Activated T-cell treated with anti-CD3 and anti-CD28 coated beads, Interleukin-2, amount 50 U/mL, for 24 hours (primary cell): ENCODE measurements around the gene FN1.
"Not testable (repeated sequence)": the region's sequence is repeated elsewhere in the genome, so short reads cannot be mapped to it uniquely, and the experiment has no call there.

Source experiments
- DNase-seq: peaks from one replicate; pipeline ENCODE4 v3.0.0-alpha.2; 2020
- H3K27ac Mint-ChIP-seq: 2 replicates; pipeline ENCODE4 v1.8.0; 2020; ENCODE audit warnings: mild to moderate bottlenecking, mixed read lengths
- H3K27me3 Mint-ChIP-seq: 2 replicates; pipeline ENCODE4 v1.8.0; 2020; ENCODE audit warnings: mixed read lengths
- H3K36me3 Mint-ChIP-seq: 2 replicates; pipeline ENCODE4 v1.8.0; 2020; ENCODE audit warnings: low read depth, mixed read lengths
- H3K4me1 Mint-ChIP-seq: 2 replicates; pipeline ENCODE4 v1.8.0; 2020; ENCODE audit warnings: low read depth, mixed read lengths
- H3K4me3 Mint-ChIP-seq: 2 replicates; pipeline ENCODE4 v1.8.0; 2020; ENCODE audit warnings: mild to moderate bottlenecking, moderate library complexity, mixed read lengths
- H3K9me3 Mint-ChIP-seq: 2 replicates; pipeline ENCODE4 v1.8.0; 2020; ENCODE audit warnings: mixed read lengths

Gene FN1

GRCh38 chr2:215419769-215420470, 15.9 kb downstream of the FN1 start:
- Mint-ChIP-seq H3K27ac (no peak overlapping the region), H3K4me3 (no peak overlapping the region), H3K27me3 (peaks cover 61% of the 10 kb centered on the region), H3K9me3 (no peaks in the 10 kb centered on the region), H3K36me3 (no peaks in the 10 kb centered on the region), H3K4me1 (no peaks in the 10 kb centered on the region)
- DNase-seq = no peak

GRCh38 chr2:215419113-215419512, 16.8 kb downstream of the FN1 start:
- no peak overlapping the region for H3K27ac Mint-ChIP-seq
- no peak for DNase-seq
- no peak overlapping the region for H3K4me3 Mint-ChIP-seq
- no peaks in the 10 kb centered on the region for H3K9me3 Mint-ChIP-seq
- H3K27me3 Mint-ChIP-seq = peaks cover 62% of the 10 kb centered on the region
- no peaks in the 10 kb centered on the region for H3K36me3 Mint-ChIP-seq
- H3K4me1 Mint-ChIP-seq = no peaks in the 10 kb centered on the region

- no peak for DNase-seq
- H3K27ac Mint-ChIP-seq = no peak overlapping the region
- H3K4me3 Mint-ChIP-seq = no peak overlapping the region
- no peaks in the 10 kb centered on the region for H3K9me3 Mint-ChIP-seq
- H3K4me1 Mint-ChIP-seq = no peaks in the 10 kb centered on the region
- peaks cover 62% of the 10 kb centered on the region for H3K27me3 Mint-ChIP-seq
- H3K36me3 Mint-ChIP-seq = no peaks in the 10 kb centered on the region
Observed at GRCh38 chr2:215418064-215418963, 17.6 kb downstream of the FN1 start.

DNA sequence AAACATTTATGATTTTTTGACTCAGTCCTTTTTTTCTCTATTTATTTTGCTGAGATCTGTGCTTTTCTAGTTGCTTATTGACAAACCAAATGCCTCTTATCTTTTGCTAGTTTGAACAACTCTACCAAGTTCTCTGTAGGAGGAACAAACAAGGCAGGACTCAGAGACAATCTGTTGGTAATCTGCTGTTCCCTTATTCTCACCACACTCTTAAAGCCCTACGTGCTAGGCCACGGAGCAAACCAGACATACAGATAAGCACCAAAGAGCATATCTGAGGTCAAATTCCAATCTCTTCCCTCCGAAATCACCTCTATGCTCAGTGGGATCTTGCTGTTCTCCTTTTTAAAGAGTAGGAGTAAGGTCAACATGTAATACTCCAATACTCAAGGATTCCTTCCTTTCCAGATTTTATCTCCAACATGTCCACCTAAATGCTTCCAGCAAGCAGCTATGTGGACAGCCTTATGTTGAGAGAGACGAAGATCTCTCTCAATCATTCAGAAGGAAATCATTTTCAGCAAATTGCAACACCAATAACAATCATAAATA, 18.4 kb downstream of the FN1 start:
- Mint-ChIP-seq H3K4me1 (no peaks in the 10 kb centered on the region), H3K4me3 (no peak overlapping the region), H3K36me3 (no peaks in the 10 kb centered on the region), H3K27me3 (peaks cover 58% of the 10 kb centered on the region), H3K27ac (no peak overlapping the region), H3K9me3 (no peaks in the 10 kb centered on the region)
- DNase-seq = no peak

DNA sequence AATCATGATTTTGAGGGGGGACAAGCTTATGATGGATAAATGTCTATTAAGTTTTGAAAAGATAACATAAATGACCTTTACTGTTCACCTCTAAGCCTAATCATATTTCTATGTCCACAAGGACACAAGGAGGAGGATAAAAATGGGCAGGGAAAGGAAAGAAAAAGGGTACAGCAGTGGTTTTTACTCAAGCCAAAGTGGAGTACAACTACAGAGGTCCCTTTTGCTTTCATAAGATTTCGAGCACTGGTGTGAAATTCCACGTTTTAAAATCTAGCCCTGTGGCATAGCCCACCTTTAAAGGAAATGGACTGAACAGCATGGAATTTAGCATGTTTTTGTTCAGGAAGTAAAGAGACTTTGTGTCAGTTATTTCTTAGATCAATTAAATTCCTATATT, 19.2 kb downstream of the FN1 start:
- Mint-ChIP-seq H3K27ac (no peak overlapping the region), H3K9me3 (no peaks in the 10 kb centered on the region), H3K27me3 (peaks cover 54% of the 10 kb centered on the region), H3K4me3 (no peak overlapping the region), H3K4me1 (no peaks in the 10 kb centered on the region), H3K36me3 (no peaks in the 10 kb centered on the region)
- no peak for DNase-seq

- H3K27ac Mint-ChIP-seq = no peak overlapping the region
- H3K4me1 Mint-ChIP-seq = peaks cover 3% of the 10 kb centered on the region
- H3K27me3 Mint-ChIP-seq = peaks cover 49% of the 10 kb centered on the region
- H3K4me3 Mint-ChIP-seq = no peak overlapping the region
- no peaks in the 10 kb centered on the region for H3K9me3 Mint-ChIP-seq
- DNase-seq = no peak
- H3K36me3 Mint-ChIP-seq = no peaks in the 10 kb centered on the region
Observed at GRCh38 chr2:215415820-215416577, 19.9 kb downstream of the FN1 start.

DNA sequence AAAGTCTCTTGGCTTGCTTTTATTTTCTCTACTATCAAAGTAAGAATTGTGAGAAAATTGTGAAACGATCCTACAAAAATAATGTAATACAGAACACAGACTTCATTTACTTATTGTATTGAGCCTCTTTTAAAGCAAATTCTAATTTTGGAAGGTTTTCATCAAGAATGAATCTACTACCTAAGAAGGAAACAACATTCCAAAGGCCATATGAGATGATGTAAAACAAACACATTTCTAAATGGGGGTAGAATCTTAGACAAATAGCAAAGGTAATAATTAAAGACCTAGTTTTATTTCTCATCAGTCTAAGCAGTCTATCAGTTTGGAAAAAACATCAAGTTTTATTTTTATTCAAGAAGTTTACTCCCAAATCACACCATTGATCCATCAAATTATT, 20.6 kb downstream of the FN1 start:
- peaks cover 44% of the 10 kb centered on the region for H3K27me3 Mint-ChIP-seq
- H3K4me1 Mint-ChIP-seq = peaks cover 6% of the 10 kb centered on the region
- H3K9me3 Mint-ChIP-seq = peaks cover 2% of the 10 kb centered on the region

DNA sequence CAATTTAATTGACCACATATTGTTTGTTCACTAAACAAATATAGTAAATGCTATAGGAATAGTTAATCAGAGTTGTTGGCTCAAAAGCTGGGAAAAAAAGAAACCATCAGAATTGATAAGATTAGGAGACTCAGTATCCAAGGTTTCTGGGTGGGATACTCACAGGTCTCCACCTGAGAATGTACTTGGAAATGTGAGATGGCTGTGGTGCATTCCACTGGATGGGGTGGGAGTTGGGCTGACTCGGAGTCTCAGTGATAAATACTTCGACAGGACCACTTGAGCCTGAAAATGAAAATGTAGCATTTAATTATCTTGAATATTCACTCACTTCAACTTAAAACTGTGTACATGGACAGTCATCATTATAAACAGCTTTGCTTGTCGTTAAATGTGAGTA, 21.2 kb downstream of the FN1 start:
- H3K27ac Mint-ChIP-seq = no peak overlapping the region
- peaks cover 46% of the 10 kb centered on the region for H3K27me3 Mint-ChIP-seq
- no peaks in the 10 kb centered on the region for H3K36me3 Mint-ChIP-seq
- DNase-seq = no peak
- H3K4me1 Mint-ChIP-seq = peaks cover 8% of the 10 kb centered on the region
- H3K4me3 Mint-ChIP-seq = no peak overlapping the region
- peaks cover 2% of the 10 kb centered on the region for H3K9me3 Mint-ChIP-seq

More for the DNA sequence above, 20.6 kb downstream of the FN1 start:
- no peak for DNase-seq
- Mint-ChIP-seq H3K27ac (no peak overlapping the region), H3K36me3 (no peaks in the 10 kb centered on the region), H3K4me3 (no peak overlapping the region)

- peaks cover 2% of the 10 kb centered on the region for H3K9me3 Mint-ChIP-seq
- no peaks in the 10 kb centered on the region for H3K36me3 Mint-ChIP-seq
- no peak overlapping the region for H3K27ac Mint-ChIP-seq
- H3K4me3 Mint-ChIP-seq = no peak overlapping the region
- H3K27me3 Mint-ChIP-seq = peaks cover 48% of the 10 kb centered on the region
- DNase-seq = no peak
- peaks cover 15% of the 10 kb centered on the region for H3K4me1 Mint-ChIP-seq
Observed at GRCh38 chr2:215413974-215414373, 21.9 kb downstream of the FN1 start.

GRCh38 chr2:215413484-215413777, 22.4 kb downstream of the FN1 start:
- peaks cover 2% of the 10 kb centered on the region for H3K9me3 Mint-ChIP-seq
- no peak for DNase-seq
- peaks cover 16% of the 10 kb centered on the region for H3K4me1 Mint-ChIP-seq
- no peak overlapping the region for H3K4me3 Mint-ChIP-seq
- H3K27ac Mint-ChIP-seq = no peak overlapping the region
- H3K27me3 Mint-ChIP-seq = peaks cover 48% of the 10 kb centered on the region
- H3K36me3 Mint-ChIP-seq = no peaks in the 10 kb centered on the region

DNA sequence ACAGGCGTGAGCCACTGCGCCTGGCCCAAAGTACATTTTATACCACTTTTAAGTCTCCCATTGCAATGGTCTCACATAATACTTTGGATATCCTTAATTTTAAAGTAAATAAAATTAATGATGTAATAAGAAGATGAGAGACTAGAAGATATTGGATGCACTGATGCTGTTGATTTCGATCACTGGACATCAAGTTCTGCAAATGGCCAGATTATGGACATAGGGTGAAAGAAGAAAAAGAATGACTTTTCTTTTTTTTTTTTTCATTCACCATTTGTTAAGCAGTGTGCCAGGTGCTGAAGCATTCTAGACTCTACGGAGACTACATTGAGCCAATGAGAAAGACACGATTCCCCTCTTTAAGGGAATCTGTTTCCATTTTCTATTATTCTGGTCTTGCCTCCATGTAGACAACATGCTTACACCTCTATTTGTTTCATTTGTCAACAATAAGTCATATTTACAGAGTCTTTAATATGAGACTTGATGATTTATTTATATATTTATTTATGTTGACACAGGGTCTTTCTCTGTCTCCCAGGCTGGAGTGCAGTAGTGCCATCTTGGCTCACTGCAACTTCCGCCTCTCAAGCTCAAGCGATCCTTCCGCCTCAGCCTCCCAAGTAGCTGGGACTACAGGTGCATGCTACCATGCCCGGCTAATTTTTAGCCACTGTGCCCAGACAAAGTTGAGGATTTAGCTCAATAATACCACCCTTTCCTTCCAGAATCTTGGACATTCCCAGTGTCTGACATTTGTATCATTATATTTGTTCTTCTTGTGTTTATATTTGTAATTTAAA, 23.7 kb downstream of the FN1 start:
- Mint-ChIP-seq H3K9me3 (peaks cover 2% of the 10 kb centered on the region), H3K36me3 (no peaks in the 10 kb centered on the region), H3K4me1 (peaks cover 16% of the 10 kb centered on the region), H3K4me3 (no peak overlapping the region), H3K27ac (no peak overlapping the region), H3K27me3 (peaks cover 49% of the 10 kb centered on the region)
- no peak for DNase-seq

- peaks cover 51% of the 10 kb centered on the region for H3K27me3 Mint-ChIP-seq
- no peak overlapping the region for H3K27ac Mint-ChIP-seq
- H3K9me3 Mint-ChIP-seq = peaks cover 2% of the 10 kb centered on the region
- no peaks in the 10 kb centered on the region for H3K36me3 Mint-ChIP-seq
- DNase-seq = no peak
- H3K4me3 Mint-ChIP-seq = no peak overlapping the region
- H3K4me1 Mint-ChIP-seq = peaks cover 16% of the 10 kb centered on the region
Observed at GRCh38 chr2:215410932-215411285, 25.0 kb downstream of the FN1 start.

DNA sequence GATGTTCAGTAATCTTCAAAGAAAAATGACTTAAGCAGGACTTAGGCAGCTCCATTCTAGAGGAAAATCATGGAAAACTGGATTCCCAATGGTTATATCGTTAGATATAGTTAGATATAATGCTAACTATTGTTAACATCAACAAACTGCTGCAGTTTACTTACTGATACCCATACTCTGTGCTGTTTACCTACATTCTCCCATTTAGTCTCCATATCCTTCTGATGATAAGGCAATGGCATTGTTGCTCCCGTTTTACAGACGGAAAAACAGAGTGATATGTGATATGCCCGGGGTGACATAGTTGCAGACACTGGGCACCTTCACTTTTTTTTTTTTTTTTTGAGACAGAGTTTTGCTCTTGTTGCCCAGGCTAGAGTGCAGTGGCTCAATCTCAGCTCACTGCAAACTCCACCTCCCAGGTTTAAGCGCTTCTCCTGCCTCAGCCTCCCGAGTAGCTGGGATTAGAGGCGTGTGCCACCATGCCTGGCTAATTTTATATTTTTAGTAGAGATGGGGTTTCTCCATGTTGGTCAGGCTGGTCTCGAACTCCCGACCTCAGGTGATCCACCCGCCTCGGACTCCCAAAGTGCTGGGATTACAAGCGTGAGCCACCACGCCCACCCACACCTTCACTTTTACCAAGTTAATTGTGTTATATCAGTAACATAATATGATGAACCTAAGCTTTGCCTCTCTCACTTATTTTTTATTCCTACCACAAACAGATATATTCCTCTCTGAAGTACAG, 25.5 kb downstream of the FN1 start:
- not testable (repeated sequence) for H3K4me3 Mint-ChIP-seq, H3K27ac Mint-ChIP-seq, DNase-seq, H3K9me3 Mint-ChIP-seq, H3K36me3 Mint-ChIP-seq
- H3K27me3 Mint-ChIP-seq = peaks cover 51% of the 10 kb centered on the region
- peaks cover 16% of the 10 kb centered on the region for H3K4me1 Mint-ChIP-seq
